NCI-H2196 treated with DMSO at 0.1 percent for 48 hours (cell line): ENCODE data around the gene ANKRD60.

ENCODE experiments used
- DNase-seq: peaks from one replicate; lab custom pipeline; 2025; ENCODE audit not compliant: unreplicated experiment; lab: John Stamatoyannopoulos, UW

ANKRD60 gene, protein sequence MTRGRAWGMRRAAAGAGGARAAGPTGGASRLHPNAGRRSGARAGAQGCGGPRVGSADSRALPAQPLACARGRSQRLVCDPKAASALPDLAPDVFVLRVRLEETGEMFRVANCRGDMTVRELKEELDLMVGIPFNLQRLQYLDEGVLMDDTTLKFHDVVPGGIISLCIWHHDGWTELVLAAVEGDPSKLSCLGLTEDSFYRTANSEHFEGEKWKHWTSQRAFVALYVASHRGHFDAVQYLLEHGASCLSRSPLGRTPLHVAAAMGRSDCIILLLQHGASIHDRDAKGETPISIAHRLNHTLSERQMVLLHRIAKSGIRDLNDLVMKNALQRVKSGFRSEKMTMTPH

GRCh38 chr20:58228484-58229197 is at the start of gene ANKRD60:
TSS of gene ANKRD60 (minus strand) at chr20:58228653. CDS start at chr20:58228653, 0 bp downstream.
- no peak for DNase-seq

DNA sequence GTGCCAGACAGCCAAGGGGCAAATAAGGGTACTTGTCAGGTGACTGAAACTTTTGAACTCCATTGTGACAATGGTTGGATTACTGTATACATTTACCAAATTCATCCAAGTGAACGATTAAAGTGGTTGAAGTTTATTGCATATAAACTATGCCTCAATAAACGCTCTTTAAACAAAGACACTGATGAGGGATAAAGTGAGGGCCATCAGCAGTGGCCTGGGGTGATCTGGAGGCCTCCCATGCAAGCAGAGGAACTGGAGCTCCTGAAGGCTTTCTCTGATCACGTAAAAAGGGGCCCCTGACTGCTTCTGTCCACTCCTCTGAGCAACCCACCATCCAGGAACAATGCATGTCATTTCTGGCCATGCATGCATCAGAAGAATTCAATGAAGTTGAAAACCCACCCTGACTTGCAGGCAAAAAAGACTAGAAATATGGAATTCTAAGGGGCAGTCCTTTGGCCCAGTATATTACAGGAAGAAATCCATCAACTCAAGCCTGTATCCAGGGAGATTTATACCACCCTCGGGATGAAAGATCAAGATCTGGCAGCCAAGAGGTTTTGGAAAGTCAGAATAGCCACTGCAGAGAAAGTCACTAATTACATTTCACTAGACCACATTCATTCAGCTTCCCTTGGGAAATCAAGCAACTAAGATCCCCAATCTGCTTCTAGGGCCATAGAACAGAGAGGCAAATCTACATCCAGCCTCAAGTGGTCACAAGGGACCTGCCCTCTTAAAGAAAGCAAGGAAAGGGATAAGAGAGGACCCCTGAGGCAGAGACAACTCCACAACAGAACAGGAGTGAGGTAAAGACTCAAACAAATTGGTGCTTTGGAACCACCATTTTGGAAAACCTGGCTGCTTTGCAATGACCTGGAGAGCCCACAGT is 49.4 kb upstream of the ANKRD60 start:
- no peak for DNase-seq

GRCh38 chr20:58277107-58277506 is 48.7 kb upstream of the ANKRD60 start:
- DNase-seq, result no peak

- DNase-seq, result no peak
These were observed 45.9 kb upstream of the ANKRD60 start for GRCh38 chr20:58274384-58274783.

DNA sequence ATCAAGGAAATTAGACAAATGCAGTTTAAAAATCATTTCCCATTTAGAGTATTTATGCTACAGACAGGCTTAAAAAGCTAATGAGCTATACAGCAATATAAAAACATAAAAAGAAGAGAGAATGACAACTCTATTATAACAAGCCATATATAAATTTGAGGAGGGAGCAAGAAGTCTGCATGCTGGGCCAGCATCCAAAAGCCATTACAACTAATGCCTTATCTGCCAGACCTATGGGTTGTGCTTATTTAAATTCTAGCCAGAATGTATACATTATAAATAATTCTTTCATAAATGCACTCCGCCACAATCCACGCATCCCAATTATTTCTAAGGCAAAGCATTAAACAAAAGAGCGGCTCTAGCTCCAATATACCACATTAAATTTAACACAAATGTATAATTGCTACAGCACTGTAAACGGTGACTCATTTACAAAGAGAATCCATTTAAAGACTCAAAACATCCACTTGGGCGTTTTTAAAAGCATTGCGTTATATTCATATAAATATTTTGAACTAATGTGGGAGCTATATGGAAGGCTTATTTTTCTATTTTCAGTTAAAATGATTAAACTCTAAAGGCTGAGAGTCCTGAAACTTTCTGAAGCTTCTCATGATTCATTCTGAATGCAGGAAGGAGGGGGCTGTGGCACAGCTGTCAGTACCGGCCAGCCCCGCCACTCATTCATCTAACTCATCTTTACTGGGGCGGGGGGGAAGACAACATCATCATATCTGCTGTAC is 43.3 kb upstream of the ANKRD60 start:
- no peak for DNase-seq

- no peak for DNase-seq
These were observed 40.6 kb upstream of the ANKRD60 start for GRCh38 chr20:58268936-58269619.

GRCh38 chr20:58268421-58268821 is 40.0 kb upstream of the ANKRD60 start:
- DNase-seq, result no peak

DNA sequence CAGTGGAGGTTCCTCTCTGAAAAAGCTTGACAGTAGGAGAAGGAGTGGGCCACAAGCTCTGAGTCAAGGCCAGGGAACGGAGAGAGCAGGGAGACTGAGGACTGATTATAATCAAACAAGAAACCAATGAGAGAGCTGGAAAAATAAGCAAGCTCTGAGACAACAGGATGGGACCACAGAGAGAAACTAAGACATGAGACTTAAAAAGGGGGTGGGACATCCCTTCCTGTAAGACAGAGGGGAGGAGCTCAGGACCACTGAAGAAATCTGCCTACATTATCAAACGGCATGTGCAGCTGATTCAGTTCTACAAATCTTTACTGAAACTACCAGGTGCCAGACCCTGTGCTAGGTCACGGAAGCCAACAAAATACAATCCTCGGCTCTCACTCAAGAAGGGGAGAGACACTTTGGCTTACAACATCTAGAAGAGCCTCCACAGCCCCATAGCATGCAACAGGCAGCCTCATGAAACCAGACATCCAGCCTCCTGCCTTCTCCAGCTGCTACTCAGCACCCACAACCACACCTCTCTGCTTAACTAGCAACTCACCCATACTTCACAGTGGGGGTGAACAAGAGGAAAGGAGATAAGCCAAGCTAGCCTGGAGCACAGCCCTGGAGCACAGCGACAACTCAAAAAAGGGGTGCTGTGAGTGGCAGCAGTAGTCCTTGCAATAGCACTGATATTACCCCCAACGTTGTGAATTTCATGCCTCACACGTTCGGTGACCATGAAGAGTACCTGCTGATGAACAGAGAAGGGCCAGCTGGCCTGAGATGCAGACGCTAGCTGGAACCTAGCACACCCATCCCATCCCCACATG is 39.1 kb upstream of the ANKRD60 start:
- DNase-seq, result no peak

- DNase-seq, result no peak
These were observed 35.8 kb upstream of the ANKRD60 start for GRCh38 chr20:58264271-58264670.

GRCh38 chr20:58261660-58262059 is 33.2 kb upstream of the ANKRD60 start:
- DNase-seq, result no peak

DNA sequence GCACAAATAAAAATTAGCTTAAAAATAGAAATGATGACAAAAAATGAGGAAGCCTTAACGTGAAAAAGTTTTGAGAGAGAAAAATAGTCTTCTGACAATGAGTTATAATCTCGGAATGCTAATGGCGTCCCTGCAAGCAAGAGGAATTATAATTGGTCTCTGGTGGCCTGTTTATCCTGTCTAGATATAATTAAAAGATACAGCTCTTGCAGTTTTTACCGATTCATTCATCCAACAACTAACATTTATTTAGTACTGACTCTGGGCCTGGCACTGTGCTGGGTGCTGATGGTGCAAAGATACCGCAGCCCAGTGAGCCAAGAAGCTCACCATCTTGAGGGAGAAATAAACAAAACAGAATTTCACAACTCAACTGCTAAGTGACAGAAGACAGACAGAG is 31.6 kb upstream of the ANKRD60 start:
- no peak for DNase-seq

GRCh38 chr20:58256842-58257241 is 28.4 kb upstream of the ANKRD60 start:
- DNase-seq, result no peak

DNA sequence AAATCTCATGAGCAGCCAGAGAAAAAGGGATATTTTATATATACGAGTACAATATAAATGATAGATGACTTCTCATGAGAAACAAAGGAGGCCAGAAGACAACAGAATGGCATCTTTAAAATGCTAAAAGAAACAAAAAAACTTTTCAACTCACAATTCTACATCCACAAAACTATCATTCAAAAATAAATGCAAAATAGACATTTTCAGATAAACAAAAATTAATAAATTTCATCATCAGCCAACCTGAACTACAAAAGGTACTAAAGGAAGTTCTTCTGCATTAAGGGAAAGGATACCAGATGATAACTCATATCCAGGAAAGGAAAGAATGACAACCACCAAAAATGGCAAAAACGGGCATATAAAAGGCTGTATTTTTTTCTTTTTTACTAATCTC is 27.9 kb upstream of the ANKRD60 start:
- no peak for DNase-seq

- no peak for DNase-seq
These were observed 26.4 kb upstream of the ANKRD60 start for GRCh38 chr20:58254890-58255289.

DNA sequence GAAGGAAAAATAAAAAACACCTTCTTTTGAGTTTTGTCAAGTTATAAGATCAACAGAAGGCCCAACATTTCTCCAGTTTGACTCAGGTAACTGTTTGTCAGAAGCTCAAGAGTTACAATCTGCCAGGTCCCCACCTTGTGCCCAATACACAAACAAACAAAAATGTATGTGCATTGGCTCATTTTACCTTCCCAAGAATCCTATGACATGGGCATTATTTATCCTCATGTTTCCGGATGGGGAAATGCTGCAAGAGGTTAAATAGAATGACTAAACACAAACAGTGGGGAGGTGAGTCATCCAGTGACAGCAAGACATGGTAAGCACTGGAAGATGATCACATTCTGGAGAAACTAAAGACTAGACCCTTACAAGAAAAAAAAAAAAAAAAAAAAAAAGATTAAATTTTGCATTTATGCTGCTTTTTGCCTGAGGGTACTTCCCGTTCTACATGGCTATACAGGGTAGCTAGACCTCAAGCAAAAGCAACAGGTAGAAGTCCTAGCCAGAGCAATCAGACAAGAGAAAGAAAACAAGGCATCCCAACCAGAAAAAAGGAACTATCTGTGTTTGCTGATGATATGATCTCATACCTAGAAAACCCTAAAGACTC is 23.6 kb upstream of the ANKRD60 start:
- DNase-seq, result no peak

- DNase-seq, result no peak
These were observed 23.0 kb upstream of the ANKRD60 start for GRCh38 chr20:58251348-58251978.

- no peak for DNase-seq
These were observed 17.9 kb upstream of the ANKRD60 start for GRCh38 chr20:58246346-58246745.

GRCh38 chr20:58245931-58246330 is 17.5 kb upstream of the ANKRD60 start:
- DNase-seq, result no peak
